ENCODE data around the gene PALM.
"Not testable (repeated sequence)": the region's sequence is repeated elsewhere in the genome, so short reads cannot be mapped to it uniquely, and the experiment has no call there.

PALM gene

GRCh38 chr19:662207-662961 is 46.4 kb upstream of the PALM start:
- Histone ChIP-seq H4K20me1 (ENCODE audit: insufficient read depth, low read length) (peaks cover 46% of the 10 kb centered on the region), H3K9me3 (ENCODE audit: insufficient read depth, low read length) (no peaks in the 10 kb centered on the region), H3K79me2 (ENCODE audit: low read length) (peaks cover 61% of the 10 kb centered on the region), H3K36me3 (replicated peaks; ENCODE audit: low read depth, low read length) (peaks cover 12% of the 10 kb centered on the region), H3K4me2 (ENCODE audit: low read length) (peak overlapping the region; percentile 96), H3K9ac (ENCODE audit: low read length) (peak overlapping the region; percentile 98), H3K4me1 (ENCODE audit: low read length) (peaks cover 30% of the 10 kb centered on the region), H2AFZ (ENCODE audit: low read depth, low read length) (no peak overlapping the region), H3K4me3 (ENCODE audit: low read length) (peak overlapping the region; percentile 92), H3K27me3 (ENCODE audit: low read depth, low read length) (no peaks in the 10 kb centered on the region), H3K27ac (ENCODE audit: low read length) (peak overlapping the region; percentile 61)
- TF ChIP-seq EZH2phosphoT487 (IDR thresholded peaks at IDR 0.05; ENCODE audit: low read depth) (no peak), CTCF (IDR thresholded peaks at IDR 0.05; ENCODE audit: low read depth, low read length) (no peak)

GRCh38 chr19:662962-663681 is 45.6 kb upstream of the PALM start, which contains the start of gene RNF126:
Gene RNF126 (minus strand): TSS chr19:663214. CDS start chr19:663121, 93 bp downstream.
- Histone ChIP-seq H3K36me3 (replicated peaks; ENCODE audit: low read depth, low read length) (peaks cover 6% of the 10 kb centered on the region), H3K4me1 (ENCODE audit: low read length) (peaks cover 30% of the 10 kb centered on the region), H3K27me3 (ENCODE audit: low read depth, low read length) (no peaks in the 10 kb centered on the region), H3K27ac (ENCODE audit: low read length) (peak within 1 kb of the TSS; percentile 61), H4K20me1 (ENCODE audit: insufficient read depth, low read length) (peaks cover 38% of the 10 kb centered on the region), H3K9ac (ENCODE audit: low read length) (peak within 1 kb of the TSS; percentile 98), H2AFZ (ENCODE audit: low read depth, low read length) (no peak within 1 kb of the TSS), H3K4me3 (ENCODE audit: low read length) (peak within 1 kb of the TSS; percentile 92), H3K4me2 (ENCODE audit: low read length) (peak within 1 kb of the TSS; percentile 96), H3K9me3 (ENCODE audit: insufficient read depth, low read length) (no peaks in the 10 kb centered on the region), H3K79me2 (ENCODE audit: low read length) (peaks cover 53% of the 10 kb centered on the region)
- TF ChIP-seq CTCF (IDR thresholded peaks at IDR 0.05; ENCODE audit: low read depth, low read length) (no peak), EZH2phosphoT487 (IDR thresholded peaks at IDR 0.05; ENCODE audit: low read depth) (no peak)

- Histone ChIP-seq H4K20me1 (ENCODE audit: insufficient read depth, low read length) (peaks cover 33% of the 10 kb centered on the region), H3K27me3 (ENCODE audit: low read depth, low read length) (no peaks in the 10 kb centered on the region), H2AFZ (ENCODE audit: low read depth, low read length) (no peak overlapping the region), H3K9ac (ENCODE audit: low read length) (peak overlapping the region; percentile 85), H3K79me2 (ENCODE audit: low read length) (peaks cover 48% of the 10 kb centered on the region), H3K4me3 (ENCODE audit: low read length) (peak overlapping the region; percentile 86), H3K9me3 (ENCODE audit: insufficient read depth, low read length) (no peaks in the 10 kb centered on the region), H3K4me1 (ENCODE audit: low read length) (peaks cover 30% of the 10 kb centered on the region), H3K27ac (ENCODE audit: low read length) (peak overlapping the region; percentile 47), H3K36me3 (replicated peaks; ENCODE audit: low read depth, low read length) (peaks cover under 1% of the 10 kb centered on the region), H3K4me2 (ENCODE audit: low read length) (peak overlapping the region; percentile 94)
- TF ChIP-seq CTCF (IDR thresholded peaks at IDR 0.05; ENCODE audit: low read depth, low read length) (no peak), EZH2phosphoT487 (IDR thresholded peaks at IDR 0.05; ENCODE audit: low read depth) (no peak)
Observed at GRCh38 chr19:663682-664117, 45.0 kb upstream of the PALM start.

- peak overlapping the region; percentile 74; the same call in 1 of the 2 replicates for H2AFZ ChIP-seq (ENCODE audit: low read depth, low read length)
- peak overlapping the region; percentile 31; the same call in 1 of the 2 replicates for H3K9ac ChIP-seq (ENCODE audit: low read length)
- no peaks in the 10 kb centered on the region for H3K27me3 ChIP-seq (ENCODE audit: low read depth, low read length)
- H3K4me3 ChIP-seq (ENCODE audit: low read length) = peak overlapping the region; percentile 62
- H4K20me1 ChIP-seq (ENCODE audit: insufficient read depth, low read length) = peaks cover 20% of the 10 kb centered on the region
- H3K4me1 ChIP-seq (ENCODE audit: low read length) = peaks cover 23% of the 10 kb centered on the region
- no peak overlapping the region for H3K27ac ChIP-seq (ENCODE audit: low read length)
- peak overlapping the region; percentile 79 for H3K4me2 ChIP-seq (ENCODE audit: low read length)
- no peaks in the 10 kb centered on the region for H3K9me3 ChIP-seq (ENCODE audit: insufficient read depth, low read length)
- H3K36me3 ChIP-seq (replicated peaks; ENCODE audit: low read depth, low read length) = no peaks in the 10 kb centered on the region
- peaks cover 35% of the 10 kb centered on the region for H3K79me2 ChIP-seq (ENCODE audit: low read length)
- no peak for TF ChIP-seq EZH2phosphoT487 (IDR thresholded peaks at IDR 0.05; ENCODE audit: low read depth)
- peak; percentile 96 for TF ChIP-seq CTCF (IDR thresholded peaks at IDR 0.05; ENCODE audit: low read depth, low read length)
Observed at GRCh38 chr19:664913-665443, 43.8 kb upstream of the PALM start.

GRCh38 chr19:666985-667573 is 41.7 kb upstream of the PALM start:
- not testable (repeated sequence) for H3K4me2 ChIP-seq (ENCODE audit: low read length)

More at GRCh38 chr19:666985-667573, 41.7 kb upstream of the PALM start:
- not testable (repeated sequence) for H3K27ac ChIP-seq (ENCODE audit: low read length); H3K27me3 ChIP-seq (ENCODE audit: low read depth, low read length); H3K9me3 ChIP-seq (ENCODE audit: insufficient read depth, low read length); H3K4me3 ChIP-seq (ENCODE audit: low read length); H2AFZ ChIP-seq (ENCODE audit: low read depth, low read length); H3K36me3 ChIP-seq (replicated peaks; ENCODE audit: low read depth, low read length); H3K4me1 ChIP-seq (ENCODE audit: low read length); H3K9ac ChIP-seq (ENCODE audit: low read length); H4K20me1 ChIP-seq (ENCODE audit: insufficient read depth, low read length)
- H3K79me2 ChIP-seq (ENCODE audit: low read length) = peaks cover 14% of the 10 kb centered on the region

Measured in OCI-LY3 (cell line).